AG09319 (cell line): Measurements from ENCODE around the gene E2F2.
A peak's percentile ranks its signal among the peaks of the same experiment; 100 is the strongest.

ENCODE experiments used
- DNase-seq: peaks from one replicate; pipeline ENCODE4 v3.0.0-alpha.2; 2010; ENCODE audit warnings: low read depth; ENCODE audit errors: extremely low read depth
- CTCF ChIP-seq: IDR thresholded peaks from 2 replicates; pipeline ENCODE4 v1.5.1; 2011; ENCODE audit warnings: low read depth, mild to moderate bottlenecking, inconsistent platforms, low read length, moderate library complexity

The E2F2 gene

GRCh38 chr1:23557471-23558124, 26.6 kb upstream of the E2F2 start:
- no peak for TF ChIP-seq CTCF
- DNase-seq, result no peak

- no peak for TF ChIP-seq CTCF
- DNase-seq, result no peak
Measured at GRCh38 chr1:23556635-23557470, 25.8 kb upstream of the E2F2 start.

GRCh38 chr1:23555986-23556634, 25.1 kb upstream of the E2F2 start:
- DNase-seq, result no peak
- no peak for TF ChIP-seq CTCF

- TF ChIP-seq CTCF, result no peak
- DNase-seq, result no peak
Measured at GRCh38 chr1:23555270-23555985, 24.4 kb upstream of the E2F2 start.

GRCh38 chr1:23554481-23555269, 23.6 kb upstream of the E2F2 start:
- no peak for DNase-seq
- TF ChIP-seq CTCF, result peak; percentile 36

- no peak for TF ChIP-seq CTCF
- no peak for DNase-seq
Measured at GRCh38 chr1:23554127-23554480, 23.1 kb upstream of the E2F2 start.
